ENCODE data around the gene BCL2. TPM values are rescaled to one million over a fixed set of nuclear protein-coding genes. Genes with fewer than 3 reads are reported as not detected.

The BCL2 gene
- total RNA-seq, 1 experiment from 2014 or later: 1.3 TPM

- no peak overlapping the region for H2BK20ac ChIP-seq (ENCODE audit: low read depth, low read length, poor library complexity, severe bottlenecking)
- H4K91ac ChIP-seq (ENCODE audit: insufficient read length, low read depth, low read length): no peak overlapping the region
- Mint-ChIP-seq H3K36me3 (ENCODE audit: insufficient read depth in 1 of 3, low read depth in 3 of 3) (no peaks in the 10 kb centered on the region), H3K27ac (no peak overlapping the region), H3K4me3 (no peak overlapping the region), H3K27me3 (ENCODE audit: low read depth) (no peaks in the 10 kb centered on the region), H3K4me1 (peaks cover 17 to 18% of the 10 kb centered on the region in 2 experiments), H3K9me3 (no peaks in the 10 kb centered on the region)
- no peak overlapping the region for H3K4me2 ChIP-seq (ENCODE audit: insufficient read depth, insufficient read length, low read length)
- H3K4ac ChIP-seq (ENCODE audit: low read depth, low read length): no peak overlapping the region
- H4K20me1 ChIP-seq (ENCODE audit: control insufficient read depth, insufficient read depth, insufficient read length): no peaks in the 10 kb centered on the region
- no peaks in the 10 kb centered on the region for H3K9me3 ChIP-seq (ENCODE audit: control insufficient read depth, low read depth, low read length)
- no peak overlapping the region for H3K18ac ChIP-seq (ENCODE audit: insufficient read length, low read depth, low read length)
- H3K14ac ChIP-seq (ENCODE audit: insufficient read depth, low read length): no peak overlapping the region
- H2BK12ac ChIP-seq (ENCODE audit: insufficient read length, low read depth, low read length): no peak overlapping the region
- no peak overlapping the region for H2AK5ac ChIP-seq (ENCODE audit: insufficient read length, low read length)
- no peak overlapping the region for H3K27ac ChIP-seq (ENCODE audit: insufficient read length, low read depth, low read length)
- H2BK15ac ChIP-seq (ENCODE audit: low read depth, low read length): no peak overlapping the region
- no peak overlapping the region for H3T11ph ChIP-seq (ENCODE audit: low read length)
- H3K79me1 ChIP-seq (ENCODE audit: insufficient read depth, low read depth, low read length, poor library complexity, severe bottlenecking): no peaks in the 10 kb centered on the region
- no CpG with 5 or more reads among the region's 10 CpGs for WGBS (ENCODE audit: extremely low coverage, insufficient read length, low lambda C conversion rate)
- no peak overlapping the region for H2AFZ ChIP-seq (ENCODE audit: low read length)
- H4K8ac ChIP-seq (replicated peaks; ENCODE audit: insufficient read length, low read depth, low read length): no peak overlapping the region
- no peak for TF ChIP-seq CTCF (conservative IDR thresholded peaks at IDR 0.05)
- H2BK5ac ChIP-seq (ENCODE audit: insufficient read length, low read length): no peak overlapping the region
- H3K9ac ChIP-seq (ENCODE audit: extremely low read depth, insufficient read length, low read length): no peak overlapping the region
- no peak for DNase-seq
- H4K5ac ChIP-seq (ENCODE audit: insufficient read length, low read depth, low read length): no peak overlapping the region
- no peak overlapping the region for H3K23ac ChIP-seq (ENCODE audit: insufficient read length, low read depth, low read length)
- no peaks in the 10 kb centered on the region for H3K27me3 ChIP-seq (ENCODE audit: insufficient read depth, low read length)
- H3K4me1 ChIP-seq (ENCODE audit: insufficient read depth, low read length): no peaks in the 10 kb centered on the region; the same call in 1 of the 2 replicates
- H3K23me2 ChIP-seq (ENCODE audit: insufficient read length, low read depth, low read length, poor library complexity, severe bottlenecking): no peaks in the 10 kb centered on the region
- H2BK120ac ChIP-seq (ENCODE audit: low read depth, low read length, poor library complexity, severe bottlenecking): no peak overlapping the region
- no peak overlapping the region for H3K56ac ChIP-seq (ENCODE audit: insufficient read length, low read depth, low read length)
- H3K79me2 ChIP-seq (ENCODE audit: insufficient read depth, low read length): no peaks in the 10 kb centered on the region
Observed at GRCh38 chr18:63087421-63088230, 231.9 kb downstream of the BCL2 start.

Data from H9 (cell line).